Measurements from ENCODE around the gene PROSER2.

The PROSER2 gene

DNA sequence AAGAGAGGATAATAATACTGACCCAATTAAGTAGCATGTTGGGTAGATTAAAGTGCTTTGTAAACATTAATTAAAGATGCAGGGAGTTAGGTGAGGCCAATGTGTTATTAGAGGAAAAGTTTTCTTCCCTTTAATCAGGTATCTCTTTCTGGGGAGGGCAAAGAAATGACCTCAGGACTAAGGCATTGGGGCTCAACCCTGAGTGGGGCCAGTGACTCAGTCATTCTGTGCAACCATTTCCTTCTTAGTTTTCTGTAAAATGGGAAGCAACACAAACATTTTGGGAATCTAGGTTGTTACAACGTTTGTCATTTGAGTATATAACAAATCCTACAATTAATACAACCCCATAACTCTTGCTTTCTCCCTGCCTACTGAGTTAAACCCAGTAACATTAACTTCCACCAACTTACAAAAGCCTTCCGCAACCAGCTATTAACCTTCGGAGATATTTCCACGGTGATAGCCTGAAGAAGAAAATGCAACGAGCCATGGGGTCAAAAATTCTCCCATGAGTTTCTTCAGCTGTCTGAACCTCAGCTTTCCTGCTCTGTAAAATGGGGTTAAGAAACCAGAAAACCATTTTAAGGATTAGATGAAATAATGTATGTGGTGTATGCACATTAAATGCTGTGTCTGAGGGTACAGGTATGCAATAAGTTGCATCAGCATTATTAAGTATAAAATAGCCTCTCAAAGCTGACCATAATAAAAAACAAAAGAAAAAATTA, 965 bp upstream of the PROSER2 start:
- H3K4me2 ChIP-seq: no peak overlapping the region
- H3K36me3 ChIP-seq (ENCODE audit: insufficient read depth): no peaks in the 10 kb centered on the region
- no peak overlapping the region for H3K4me3 ChIP-seq (IDR thresholded peaks at IDR 0.05; ENCODE audit: insufficient read depth, low read depth, low read length)
- TF ChIP-seq, protein P1, sequence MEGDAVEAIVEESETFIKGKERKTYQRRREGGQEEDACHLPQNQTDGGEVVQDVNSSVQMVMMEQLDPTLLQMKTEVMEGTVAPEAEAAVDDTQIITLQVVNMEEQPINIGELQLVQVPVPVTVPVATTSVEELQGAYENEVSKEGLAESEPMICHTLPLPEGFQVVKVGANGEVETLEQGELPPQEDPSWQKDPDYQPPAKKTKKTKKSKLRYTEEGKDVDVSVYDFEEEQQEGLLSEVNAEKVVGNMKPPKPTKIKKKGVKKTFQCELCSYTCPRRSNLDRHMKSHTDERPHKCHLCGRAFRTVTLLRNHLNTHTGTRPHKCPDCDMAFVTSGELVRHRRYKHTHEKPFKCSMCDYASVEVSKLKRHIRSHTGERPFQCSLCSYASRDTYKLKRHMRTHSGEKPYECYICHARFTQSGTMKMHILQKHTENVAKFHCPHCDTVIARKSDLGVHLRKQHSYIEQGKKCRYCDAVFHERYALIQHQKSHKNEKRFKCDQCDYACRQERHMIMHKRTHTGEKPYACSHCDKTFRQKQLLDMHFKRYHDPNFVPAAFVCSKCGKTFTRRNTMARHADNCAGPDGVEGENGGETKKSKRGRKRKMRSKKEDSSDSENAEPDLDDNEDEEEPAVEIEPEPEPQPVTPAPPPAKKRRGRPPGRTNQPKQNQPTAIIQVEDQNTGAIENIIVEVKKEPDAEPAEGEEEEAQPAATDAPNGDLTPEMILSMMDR (conservative IDR thresholded peaks at IDR 0.05; ENCODE audit: low read depth, low read length): no peak
- no peaks in the 10 kb centered on the region for H3K4me1 ChIP-seq (ENCODE audit: low read depth, poor library complexity, severe bottlenecking)
- H2AFZ ChIP-seq (ENCODE audit: low read depth): no peak overlapping the region
- no peaks in the 10 kb centered on the region for H3K27me3 ChIP-seq (ENCODE audit: insufficient read depth, low read depth)
- no peak overlapping the region for H3K27ac ChIP-seq
- no peaks in the 10 kb centered on the region for H4K20me1 ChIP-seq (ENCODE audit: insufficient read depth)
- H3K9ac ChIP-seq: no peak overlapping the region
- no peaks in the 10 kb centered on the region for H3K79me2 ChIP-seq (ENCODE audit: insufficient read depth, low read depth)

DNA sequence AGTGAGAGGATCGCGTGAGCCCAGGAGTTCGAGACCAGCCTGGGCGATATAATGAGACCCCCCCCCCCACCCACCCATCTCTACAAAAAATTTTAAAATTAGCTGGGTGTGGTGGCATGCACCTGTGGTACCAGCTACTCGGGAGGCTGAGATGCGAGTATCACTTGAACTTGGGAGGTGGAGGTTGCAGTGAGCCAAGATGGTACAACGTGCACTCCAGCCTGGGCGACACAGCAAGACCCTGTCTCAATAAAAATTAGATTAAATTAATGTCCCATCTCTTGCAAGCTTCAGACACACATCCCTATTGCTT, 391 bp upstream of the PROSER2 start:
- H3K36me3 ChIP-seq (ENCODE audit: insufficient read depth): no peaks in the 10 kb centered on the region
- no peak overlapping the region for H3K4me2 ChIP-seq
- no peaks in the 10 kb centered on the region for H4K20me1 ChIP-seq (ENCODE audit: insufficient read depth)
- no peak overlapping the region for H3K4me3 ChIP-seq (IDR thresholded peaks at IDR 0.05; ENCODE audit: insufficient read depth, low read depth, low read length)
- no peak overlapping the region for H3K9ac ChIP-seq
- no peaks in the 10 kb centered on the region for H3K79me2 ChIP-seq (ENCODE audit: insufficient read depth, low read depth)
- no peaks in the 10 kb centered on the region for H3K27me3 ChIP-seq (ENCODE audit: insufficient read depth, low read depth)
- no peak overlapping the region for H3K27ac ChIP-seq
- no peak overlapping the region for H2AFZ ChIP-seq (ENCODE audit: low read depth)
- TF ChIP-seq, protein P1 (conservative IDR thresholded peaks at IDR 0.05; ENCODE audit: low read depth, low read length): no peak
- no peaks in the 10 kb centered on the region for H3K4me1 ChIP-seq (ENCODE audit: low read depth, poor library complexity, severe bottlenecking)

DNA sequence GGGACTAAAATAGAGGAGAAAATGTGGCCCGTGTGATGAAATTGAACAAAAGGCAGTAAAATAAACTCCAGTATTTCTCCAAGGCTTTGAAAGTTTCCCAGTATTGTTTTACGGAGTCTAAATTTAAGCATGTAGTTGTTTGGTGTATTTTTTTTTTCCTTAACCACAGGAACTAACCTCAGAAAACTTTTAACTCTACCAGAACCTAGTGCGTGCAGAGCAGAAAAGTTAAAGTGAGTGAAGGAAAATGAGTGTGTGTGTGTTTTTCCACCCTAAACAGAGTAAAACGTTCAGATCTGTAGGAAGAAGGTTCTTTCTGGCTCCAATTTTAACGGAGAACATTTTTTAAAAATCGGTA, 812 bp downstream of the PROSER2 start:
- Histone ChIP-seq H4K20me1 (ENCODE audit: insufficient read depth) (no peaks in the 10 kb centered on the region), H3K36me3 (ENCODE audit: insufficient read depth) (no peaks in the 10 kb centered on the region), H2AFZ (ENCODE audit: low read depth) (no peak overlapping the region), H3K4me3 (IDR thresholded peaks at IDR 0.05; ENCODE audit: insufficient read depth, low read depth, low read length) (no peak overlapping the region), H3K27me3 (ENCODE audit: insufficient read depth, low read depth) (no peaks in the 10 kb centered on the region), H3K9ac (no peak overlapping the region), H3K79me2 (ENCODE audit: insufficient read depth, low read depth) (no peaks in the 10 kb centered on the region), H3K4me2 (no peak overlapping the region), H3K27ac (no peak overlapping the region), H3K4me1 (ENCODE audit: low read depth, poor library complexity, severe bottlenecking) (no peaks in the 10 kb centered on the region)
- TF ChIP-seq, protein P1 (conservative IDR thresholded peaks at IDR 0.05; ENCODE audit: low read depth, low read length): no peak

DNA sequence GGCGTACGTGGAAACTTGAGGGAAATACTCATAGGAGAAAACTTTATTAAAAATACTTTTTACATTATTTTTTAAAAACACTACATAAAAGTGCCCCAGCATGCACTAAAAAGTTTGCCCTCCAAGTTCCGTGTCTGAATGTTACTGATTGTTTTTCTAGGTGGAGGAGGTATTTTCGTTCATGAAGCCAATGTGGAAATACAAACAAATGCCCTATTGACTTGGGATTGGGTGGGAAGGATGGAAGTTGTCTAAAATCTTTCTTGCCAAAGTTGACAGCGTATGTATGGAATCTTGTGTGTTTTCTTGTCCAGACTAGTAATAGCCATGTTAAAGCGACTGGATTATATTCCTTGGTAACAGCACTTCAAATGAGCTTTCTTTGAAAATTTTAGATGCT, 1.2 kb downstream of the PROSER2 start:
- Histone ChIP-seq H3K4me3 (IDR thresholded peaks at IDR 0.05; ENCODE audit: insufficient read depth, low read depth, low read length) (no peak overlapping the region), H3K9ac (no peak overlapping the region), H3K27me3 (ENCODE audit: insufficient read depth, low read depth) (no peaks in the 10 kb centered on the region), H3K79me2 (ENCODE audit: insufficient read depth, low read depth) (no peaks in the 10 kb centered on the region), H3K4me2 (no peak overlapping the region), H4K20me1 (ENCODE audit: insufficient read depth) (no peaks in the 10 kb centered on the region), H3K36me3 (ENCODE audit: insufficient read depth) (no peaks in the 10 kb centered on the region), H3K4me1 (ENCODE audit: low read depth, poor library complexity, severe bottlenecking) (no peaks in the 10 kb centered on the region), H2AFZ (ENCODE audit: low read depth) (no peak overlapping the region), H3K27ac (no peak overlapping the region)
- TF ChIP-seq, protein P1 (conservative IDR thresholded peaks at IDR 0.05; ENCODE audit: low read depth, low read length): no peak

All from KMS-11 (cell line).